Stimulated activated CD4-positive, alpha-beta T cell treated with anti-CD3 and anti-CD28 coated beads, Interleukin-4, amount 100 ng/mL, for 4 hours (primary cell): ENCODE measurements around the gene FIG4.
"Not testable (repeated sequence)": the region's sequence is repeated elsewhere in the genome, so short reads cannot be mapped to it uniquely, and the experiment has no call there.

ENCODE experiments used
- DNase-seq, 2 experiments: peaks; one replicate each; pipeline ENCODE4 v3.0.0-alpha.2; 2020

The FIG4 gene

DNA sequence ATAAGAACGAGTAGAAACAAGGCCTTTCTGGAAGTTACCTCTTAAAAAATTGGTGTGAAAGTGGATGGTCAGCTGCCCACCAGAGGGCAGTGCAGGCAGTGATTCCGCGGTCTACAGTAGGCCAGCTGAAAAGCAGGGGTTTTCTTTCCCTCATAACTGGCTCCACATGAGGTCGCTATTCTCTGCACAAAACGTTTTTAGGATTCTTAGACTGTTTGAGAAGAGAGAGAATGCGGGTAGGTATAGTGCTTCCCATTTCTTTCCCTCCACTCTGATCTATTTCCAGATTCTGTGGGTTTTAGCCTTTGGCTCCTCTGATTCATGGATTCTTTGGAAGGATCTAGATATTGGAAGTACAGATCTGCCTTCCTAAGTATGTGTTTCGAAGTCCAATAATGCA lies 14.2 kb downstream of the FIG4 start:
- DNase-seq: peak; percentile 60 to 63

GRCh38 chr6:109706513-109706912 lies 15.4 kb downstream of the FIG4 start:
- DNase-seq: no peak

DNA sequence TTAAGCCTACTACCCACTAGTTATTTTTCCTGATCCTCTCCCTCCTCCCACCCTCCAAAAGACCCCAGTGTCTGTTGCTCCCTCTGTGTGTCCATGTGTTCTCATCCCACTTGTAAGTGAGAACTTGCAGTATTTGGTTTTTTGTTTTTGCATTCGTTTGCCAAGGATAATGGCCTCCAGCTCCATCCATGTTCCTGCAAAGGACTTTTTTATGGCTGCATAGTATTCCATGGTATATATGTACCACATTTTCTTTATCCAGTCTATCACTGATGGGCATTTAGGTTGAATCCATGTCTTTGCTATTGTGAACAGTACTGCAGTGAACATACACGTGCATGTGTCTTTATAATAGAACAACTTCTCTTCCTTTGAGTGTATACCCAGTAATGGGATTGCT lies 17.0 kb downstream of the FIG4 start:
- DNase-seq: not testable (repeated sequence)

DNA sequence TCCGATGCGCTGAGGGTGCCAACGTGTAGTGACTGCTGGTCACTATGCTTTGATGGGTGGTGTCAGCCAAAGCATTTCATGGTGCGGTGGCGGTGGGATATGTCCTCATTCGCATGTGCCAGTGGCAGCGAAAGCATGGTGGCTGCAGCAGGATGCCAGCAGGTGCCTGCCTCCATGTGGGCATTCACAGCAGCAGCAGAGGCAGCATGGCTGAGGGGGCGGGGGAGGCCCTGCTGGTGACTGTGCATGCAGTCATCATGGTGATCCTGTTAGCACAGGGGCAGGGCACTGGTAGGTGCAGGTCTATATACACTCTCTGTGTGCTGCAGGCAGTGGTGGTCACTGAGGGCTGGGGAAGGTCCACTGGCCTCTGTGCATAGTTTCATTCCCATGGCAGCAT lies 22.0 kb downstream of the FIG4 start:
- DNase-seq: peak; percentile 4 to 25

GRCh38 chr6:109714166-109714565 lies 23.1 kb downstream of the FIG4 start:
- no peak for DNase-seq

GRCh38 chr6:109714611-109715010 lies 23.5 kb downstream of the FIG4 start:
- no peak for DNase-seq

- DNase-seq: no peak
These were observed 24.5 kb downstream of the FIG4 start for GRCh38 chr6:109715616-109716015.

DNA sequence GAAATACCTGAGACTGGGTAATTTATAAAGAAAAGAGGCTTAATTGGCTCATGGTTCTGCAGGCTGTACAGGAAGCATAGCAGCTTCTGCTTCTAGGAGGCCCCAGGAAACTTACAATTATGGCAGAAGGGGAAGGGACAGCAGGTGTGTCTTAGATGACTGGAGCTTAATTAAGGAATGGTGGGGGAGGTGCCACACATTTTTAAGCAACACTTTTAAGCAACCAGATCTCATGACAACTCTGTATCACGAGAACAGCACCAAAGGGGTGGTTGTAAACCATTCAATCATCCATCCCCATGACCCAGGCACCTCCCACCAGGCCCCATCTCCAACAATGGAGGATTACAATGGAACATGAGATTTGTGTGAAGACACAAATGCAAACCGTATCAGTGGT lies 26.9 kb downstream of the FIG4 start:
- DNase-seq: no peak

GRCh38 chr6:109718991-109719390 lies 27.9 kb downstream of the FIG4 start:
- DNase-seq: no peak

- DNase-seq: no peak
These were observed 29.2 kb downstream of the FIG4 start for GRCh38 chr6:109720311-109720710.

- no peak for DNase-seq
These were observed 30.9 kb downstream of the FIG4 start for GRCh38 chr6:109722011-109722410.

- no peak for DNase-seq
These were observed 31.6 kb downstream of the FIG4 start for GRCh38 chr6:109722564-109723254.

- not testable (repeated sequence) for DNase-seq
These were observed 34.2 kb downstream of the FIG4 start for GRCh38 chr6:109725250-109725649.

- DNase-seq: no peak
These were observed 45.4 kb downstream of the FIG4 start for GRCh38 chr6:109736273-109737025.

GRCh38 chr6:109738255-109738654 lies 47.2 kb downstream of the FIG4 start:
- no peak for DNase-seq

GRCh38 chr6:109738667-109739066 lies 47.6 kb downstream of the FIG4 start:
- DNase-seq: no peak

GRCh38 chr6:109739686-109740085 lies 48.6 kb downstream of the FIG4 start:
- no peak for DNase-seq

GRCh38 chr6:109740787-109741186 lies 49.7 kb downstream of the FIG4 start:
- no peak for DNase-seq

- DNase-seq: no peak
These were observed 52.6 kb downstream of the FIG4 start for GRCh38 chr6:109743739-109744138.

DNA sequence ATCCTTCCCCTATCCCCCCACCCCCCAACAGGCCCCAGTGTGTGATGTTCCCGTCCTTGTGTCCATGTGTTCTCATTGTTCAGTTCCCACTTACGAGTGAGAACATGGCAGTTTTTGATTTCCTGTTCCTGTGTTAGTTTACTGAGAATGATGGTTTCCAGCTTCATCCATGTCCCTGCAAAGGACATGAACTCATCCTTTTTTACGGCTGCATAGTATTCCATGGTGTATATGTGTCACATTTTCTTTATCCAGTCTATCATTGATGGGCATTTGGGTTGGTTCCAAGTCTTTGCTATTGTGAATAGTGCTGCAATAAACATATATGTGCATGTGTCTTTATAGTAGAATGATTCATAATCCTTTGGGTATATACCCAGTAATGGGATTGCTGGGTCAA lies 53.7 kb downstream of the FIG4 start:
- not testable (repeated sequence) for DNase-seq

GRCh38 chr6:109747221-109747620 lies 56.1 kb downstream of the FIG4 start:
- DNase-seq: no peak

- DNase-seq: no peak
These were observed 68.2 kb downstream of the FIG4 start for GRCh38 chr6:109759098-109759955.

DNA sequence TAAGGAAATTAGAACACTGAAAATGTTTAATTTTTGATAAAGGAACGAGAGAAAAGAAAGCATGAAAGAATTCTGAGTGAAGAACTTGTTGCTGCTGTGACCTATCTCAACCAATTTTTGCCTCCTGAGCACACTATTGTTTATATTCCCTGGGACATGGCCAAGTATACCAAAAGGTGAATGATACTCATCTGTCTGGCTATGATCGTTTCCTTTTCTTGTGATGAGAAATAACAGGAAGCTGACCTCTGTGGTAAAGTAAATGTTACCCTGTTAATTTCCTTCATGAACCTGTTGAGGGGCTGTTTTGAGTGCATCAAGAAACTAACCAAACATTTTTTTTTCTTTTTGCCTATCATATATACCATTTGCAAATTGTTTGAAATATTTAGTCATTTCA lies 69.1 kb downstream of the FIG4 start:
- no peak for DNase-seq

- DNase-seq: no peak
These were observed 71.1 kb downstream of the FIG4 start for GRCh38 chr6:109762166-109762565.
